Activated CD4-positive, alpha-beta T cell treated with anti-CD3 and anti-CD28 coated beads, Interleukin-2, amount 50 U/mL, for 1 hour (primary cell): ENCODE results near the gene PKIG.

Source experiments
- DNase-seq: peaks from one replicate; pipeline ENCODE4 v3.0.0-alpha.2; 2020

PKIG gene

DNA sequence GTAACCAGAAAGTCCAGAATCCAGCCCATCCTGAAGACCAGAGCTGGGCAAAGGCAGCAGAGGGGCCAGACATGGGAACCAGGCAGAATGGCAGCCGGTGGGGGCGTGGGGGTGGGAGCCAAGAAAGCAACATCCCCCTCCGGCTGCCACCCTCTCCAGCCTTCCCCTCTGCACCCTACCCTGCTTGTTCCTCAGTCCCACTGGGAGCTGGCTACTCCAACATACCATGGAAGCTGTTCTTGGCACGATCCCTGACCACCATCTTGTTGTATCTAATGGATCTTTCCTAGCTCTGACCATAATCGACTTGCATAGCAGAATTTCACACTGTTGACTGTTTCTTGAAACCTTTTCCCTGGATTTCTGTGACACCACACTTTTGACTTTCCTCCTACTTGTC is 38.9 kb downstream of the PKIG start:
- DNase-seq: no peak

DNA sequence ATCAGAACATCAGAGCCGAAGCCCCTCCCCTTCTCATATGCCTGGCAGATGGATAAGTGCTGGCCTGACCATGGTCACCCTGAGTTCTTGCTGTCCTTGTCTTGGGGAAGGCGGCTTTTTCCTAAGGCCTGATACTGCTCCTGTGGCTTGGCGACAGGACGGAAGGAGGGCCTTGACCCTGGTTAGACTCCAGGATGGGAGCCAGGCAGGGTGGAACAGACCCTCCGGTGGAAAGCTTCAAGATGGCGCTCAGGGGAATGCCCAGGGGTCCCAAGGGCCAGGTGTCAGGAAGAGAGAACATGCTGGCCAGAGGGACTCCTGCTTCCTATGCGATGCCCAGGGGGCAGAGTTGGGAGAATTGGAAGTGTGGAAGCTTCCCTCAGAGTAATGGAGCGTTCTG is 39.6 kb downstream of the PKIG start:
- DNase-seq: no peak

DNA sequence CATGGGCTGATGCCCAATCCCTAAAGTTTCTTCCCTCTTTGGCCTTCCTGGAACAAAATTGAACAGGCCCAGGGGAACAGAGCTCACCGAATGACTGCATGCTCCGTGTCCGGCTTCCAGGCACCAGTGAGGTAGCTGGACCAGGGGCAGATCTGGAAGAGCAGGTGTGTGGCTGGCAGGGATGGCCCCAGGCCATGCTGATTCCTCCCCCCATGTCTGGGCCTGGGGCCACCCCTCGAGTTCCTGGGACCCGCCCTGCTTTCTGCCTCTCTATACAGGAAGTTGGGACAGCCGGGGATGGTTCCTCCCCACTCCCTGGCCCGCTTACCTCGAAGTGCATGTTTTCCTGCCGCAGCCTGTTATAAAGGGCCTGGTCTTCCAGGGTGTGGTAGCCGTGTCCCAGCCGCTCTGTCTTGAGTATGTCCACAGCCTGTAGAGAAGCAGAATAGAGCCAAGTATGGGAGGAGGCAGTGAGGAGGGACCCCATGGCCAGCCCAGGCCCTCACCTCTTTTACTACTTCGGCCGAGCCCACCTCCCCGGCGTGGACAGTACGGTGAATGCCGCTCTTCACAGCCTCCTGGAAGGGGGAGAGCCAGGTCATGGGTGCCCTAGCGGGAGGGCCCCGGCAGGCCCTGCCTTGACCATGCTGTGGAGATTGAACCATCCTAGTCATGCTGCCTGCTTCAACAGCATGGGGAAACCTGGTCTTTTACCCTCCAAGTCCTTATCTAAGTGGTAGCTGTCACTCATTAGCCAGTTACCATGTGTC is 40.3 kb downstream of the PKIG start:
- no peak for DNase-seq

DNA sequence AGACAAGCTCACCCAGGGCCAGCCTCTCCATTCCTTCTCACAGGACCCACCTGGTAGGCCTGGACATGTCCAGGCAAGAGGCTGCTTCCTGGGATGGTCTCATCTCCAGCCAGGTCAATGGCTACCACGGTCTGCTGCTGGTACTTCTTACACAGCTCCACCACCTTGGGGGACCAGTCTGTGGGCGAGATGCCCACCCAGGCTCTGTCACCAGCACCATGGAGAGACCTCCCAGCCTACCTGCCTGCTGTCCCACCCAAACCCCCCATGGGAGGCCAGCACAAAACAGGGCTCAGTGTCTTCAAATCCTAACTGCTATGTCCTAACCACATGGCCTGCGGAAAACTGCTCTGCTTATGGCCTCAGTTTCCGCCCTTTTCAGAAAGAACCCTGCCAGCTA is 41.8 kb downstream of the PKIG start:
- no peak for DNase-seq

DNA sequence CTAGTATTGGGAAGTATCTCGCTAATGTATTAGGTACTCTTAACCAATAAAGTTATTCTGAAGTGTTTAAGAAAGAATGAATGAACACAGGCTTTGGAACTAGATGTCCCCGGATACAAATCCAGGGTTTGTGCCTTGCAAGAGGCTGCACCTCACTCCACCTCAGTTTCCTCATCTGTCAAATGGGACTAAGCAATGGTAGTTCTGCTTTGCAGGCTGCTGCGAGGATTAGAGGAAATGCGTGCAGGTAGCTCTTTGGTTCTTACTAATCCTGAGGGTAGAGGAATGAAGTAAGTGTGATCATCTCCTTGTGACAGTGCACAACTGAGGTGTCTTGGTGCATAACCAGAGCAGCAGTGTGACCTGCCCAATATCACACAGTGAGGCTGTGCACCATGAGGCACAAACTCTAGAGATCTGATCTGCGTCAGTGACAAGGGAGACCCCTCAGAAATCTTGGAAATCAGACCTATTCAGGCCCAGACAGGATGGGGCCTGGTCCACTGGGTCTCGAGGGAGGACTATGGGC is 42.4 kb downstream of the PKIG start:
- no peak for DNase-seq

DNA sequence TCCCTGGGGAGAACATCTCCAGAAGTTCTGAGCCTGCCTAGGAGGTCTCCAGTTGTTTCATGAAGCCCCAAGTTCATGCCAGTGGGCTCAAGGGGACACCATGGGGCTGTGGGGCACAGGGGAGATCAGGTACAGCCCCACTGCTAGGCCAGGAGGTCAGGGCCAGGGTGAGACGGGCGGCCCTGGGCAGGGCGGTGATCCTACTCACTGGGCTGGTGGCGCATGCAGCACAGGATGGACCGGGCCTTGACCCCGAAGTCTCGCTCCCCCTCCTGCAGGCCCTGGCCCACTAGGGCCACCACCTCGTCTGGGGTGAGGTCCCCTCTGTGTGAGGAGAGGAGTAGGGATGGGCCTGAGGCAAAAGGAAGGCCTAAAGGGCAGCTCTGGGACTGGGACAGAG is 43.0 kb downstream of the PKIG start:
- DNase-seq: no peak

DNA sequence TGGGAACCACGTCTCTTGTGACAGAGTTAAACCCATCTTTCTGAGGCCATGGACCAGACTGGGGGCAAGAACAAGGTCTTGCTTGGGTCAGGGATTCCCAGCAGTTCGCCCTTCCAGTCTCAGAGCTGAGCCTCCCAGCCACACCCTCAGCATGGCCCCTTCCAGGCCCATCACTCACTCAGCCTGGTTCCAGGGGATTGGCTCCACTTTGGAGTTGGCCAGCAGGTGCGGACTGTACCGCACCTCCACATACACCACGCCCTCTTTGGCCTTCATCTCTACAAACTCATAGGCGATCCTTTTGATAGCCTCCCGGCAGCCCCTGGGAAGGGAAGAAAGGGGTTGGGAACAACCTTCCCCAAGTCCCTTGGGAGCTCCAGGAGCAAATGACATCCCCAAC is 43.9 kb downstream of the PKIG start:
- no peak for DNase-seq

DNA sequence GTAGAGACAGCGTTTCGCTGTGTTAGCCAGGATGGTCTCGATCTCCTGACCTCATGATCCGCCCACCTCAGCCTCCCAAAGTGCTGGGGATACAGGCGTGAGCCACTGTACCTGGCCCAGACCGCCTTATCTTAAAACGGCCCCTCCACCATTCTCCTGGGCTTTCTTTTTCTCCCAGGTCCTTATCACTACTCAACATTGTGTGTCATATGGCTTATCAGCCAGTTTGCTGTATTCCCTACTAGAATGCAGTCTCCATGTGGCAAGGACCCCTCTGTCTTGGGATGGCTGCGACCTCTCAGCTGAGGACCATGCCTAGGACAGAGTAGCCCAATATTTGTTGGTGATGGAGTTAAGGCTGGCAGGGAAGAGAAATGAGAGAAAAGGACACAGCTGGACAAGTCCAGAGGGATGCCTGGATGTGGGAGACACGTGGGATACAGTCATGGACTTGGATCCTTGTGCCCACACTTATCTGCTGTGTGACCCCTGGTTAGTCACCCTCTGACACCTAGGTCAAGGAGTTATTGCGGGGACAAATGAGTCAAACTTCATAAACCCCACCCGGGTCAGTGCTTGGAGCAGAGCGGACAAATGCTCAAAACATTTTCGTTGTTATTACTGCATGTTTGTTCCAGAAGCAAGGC is 45.1 kb downstream of the PKIG start:
- DNase-seq: no peak

DNA sequence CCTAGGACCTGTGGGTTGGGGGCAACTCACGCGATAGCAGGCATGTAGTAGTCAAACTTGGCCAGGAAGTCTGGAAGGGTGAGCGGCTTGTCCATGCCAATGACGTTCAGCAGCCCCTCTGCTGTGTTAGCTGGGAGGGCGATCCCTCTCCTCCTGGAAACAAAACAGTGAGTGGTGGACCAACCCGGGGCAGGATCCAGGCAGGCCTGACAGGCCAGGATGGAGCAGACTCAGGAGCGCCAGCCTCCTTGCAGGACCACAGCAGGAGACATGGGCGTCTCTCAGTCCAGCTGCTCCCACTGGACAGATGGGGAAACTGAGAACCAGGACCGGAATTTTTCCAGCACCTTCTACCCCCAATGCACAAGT is 46.6 kb downstream of the PKIG start:
- DNase-seq: no peak

DNA sequence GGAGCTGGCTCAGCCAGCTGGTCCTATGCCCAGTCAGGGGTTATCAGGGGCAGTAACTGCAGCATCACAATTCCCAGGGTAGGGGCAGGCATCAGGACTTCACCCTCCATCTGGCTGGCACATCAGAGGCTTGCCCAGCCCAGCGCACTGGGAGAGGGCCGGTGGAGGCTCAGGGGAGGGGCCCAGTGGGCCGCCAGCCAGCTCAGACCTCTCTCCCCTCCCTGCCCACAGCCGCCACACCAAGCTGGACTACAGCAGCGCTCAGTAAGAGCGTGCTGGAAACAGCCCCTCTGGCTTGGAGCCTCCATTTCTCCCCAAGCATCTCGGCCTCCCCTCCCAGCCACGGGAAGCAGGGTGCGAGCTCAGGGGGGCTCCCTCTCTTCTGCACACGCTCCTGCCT is 47.2 kb downstream of the PKIG start:
- no peak for DNase-seq

DNA sequence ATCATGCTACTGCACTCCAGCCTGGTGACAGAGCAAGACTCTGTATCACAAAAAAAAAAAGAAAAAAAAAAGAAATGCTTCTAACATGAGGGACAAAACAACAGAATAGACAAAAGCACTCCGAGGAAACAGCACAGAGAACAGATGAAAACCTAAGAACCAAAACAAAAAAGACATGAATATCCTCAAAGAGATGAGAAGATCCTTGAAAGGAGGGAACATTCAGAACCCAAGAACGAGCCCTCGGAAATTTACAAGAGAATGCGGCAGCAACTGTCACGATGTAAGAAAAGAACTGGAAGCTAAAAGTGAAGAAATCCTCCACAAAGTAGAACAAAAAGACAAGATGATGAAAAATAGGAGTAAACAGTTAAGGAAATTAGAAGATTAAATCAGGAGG is 47.9 kb downstream of the PKIG start:
- DNase-seq: no peak

DNA sequence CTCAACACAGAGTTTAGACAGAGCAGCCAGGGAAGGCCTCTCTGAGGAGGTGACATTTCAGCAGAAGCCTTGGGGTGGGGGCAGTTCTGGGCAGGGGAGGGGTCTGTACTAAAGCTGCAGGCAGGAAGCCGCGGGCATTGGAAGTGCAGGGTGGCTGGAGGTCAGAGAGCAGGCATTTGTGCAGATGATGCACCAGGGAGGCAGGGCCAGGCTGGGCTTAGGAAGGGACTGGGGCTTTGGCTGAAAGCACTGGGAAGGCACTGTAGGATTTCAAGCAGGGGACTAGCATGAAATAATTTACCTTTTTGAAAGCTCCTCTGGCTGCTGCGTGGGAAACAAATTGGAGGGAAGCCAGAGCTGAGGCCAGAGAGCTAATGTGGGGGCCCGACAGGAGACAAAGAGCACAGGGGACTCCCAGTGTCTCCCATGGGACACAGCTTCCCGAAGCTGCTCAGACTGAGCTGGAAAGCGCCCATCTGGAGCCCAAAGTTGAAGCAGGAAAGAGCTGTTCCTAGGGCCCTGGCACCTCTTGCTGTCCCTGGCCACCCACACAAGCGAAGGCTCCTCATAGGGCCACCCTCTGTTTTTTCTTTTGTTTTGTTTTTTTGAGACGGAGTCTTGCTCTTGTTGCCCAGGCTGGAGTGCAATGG is 49.8 kb downstream of the PKIG start:
- no peak for DNase-seq

DNA sequence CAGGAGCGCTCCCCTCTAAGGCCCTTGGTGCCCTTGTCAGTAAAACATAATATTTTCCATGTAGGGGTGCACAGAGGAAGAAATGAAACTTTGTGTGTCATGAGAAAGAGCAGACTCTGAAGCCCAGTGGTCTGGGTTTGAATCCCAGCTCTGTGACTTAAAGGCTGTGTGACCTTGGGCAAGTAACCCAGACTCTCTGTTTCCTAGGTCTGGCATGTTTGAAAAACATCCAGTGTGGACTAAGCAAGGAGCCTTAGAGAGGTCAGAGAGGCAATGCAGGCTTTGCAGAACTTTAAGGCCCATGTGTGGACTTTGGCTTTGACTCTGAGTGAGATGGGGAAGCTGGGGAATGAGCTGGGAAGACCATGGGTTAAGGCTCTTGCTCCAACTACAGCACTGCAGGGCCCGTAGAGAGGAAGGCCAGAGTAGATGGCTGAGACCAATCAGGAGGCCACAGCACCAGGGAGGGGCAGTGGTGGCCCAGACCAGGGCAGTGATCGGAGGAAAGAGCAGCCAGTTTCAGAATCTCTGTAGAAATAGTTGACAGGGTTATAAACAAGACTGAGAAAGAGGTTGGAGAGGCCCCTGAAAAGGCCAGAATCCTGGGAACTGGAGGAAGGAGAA is 50.9 kb downstream of the PKIG start:
- DNase-seq: no peak

DNA sequence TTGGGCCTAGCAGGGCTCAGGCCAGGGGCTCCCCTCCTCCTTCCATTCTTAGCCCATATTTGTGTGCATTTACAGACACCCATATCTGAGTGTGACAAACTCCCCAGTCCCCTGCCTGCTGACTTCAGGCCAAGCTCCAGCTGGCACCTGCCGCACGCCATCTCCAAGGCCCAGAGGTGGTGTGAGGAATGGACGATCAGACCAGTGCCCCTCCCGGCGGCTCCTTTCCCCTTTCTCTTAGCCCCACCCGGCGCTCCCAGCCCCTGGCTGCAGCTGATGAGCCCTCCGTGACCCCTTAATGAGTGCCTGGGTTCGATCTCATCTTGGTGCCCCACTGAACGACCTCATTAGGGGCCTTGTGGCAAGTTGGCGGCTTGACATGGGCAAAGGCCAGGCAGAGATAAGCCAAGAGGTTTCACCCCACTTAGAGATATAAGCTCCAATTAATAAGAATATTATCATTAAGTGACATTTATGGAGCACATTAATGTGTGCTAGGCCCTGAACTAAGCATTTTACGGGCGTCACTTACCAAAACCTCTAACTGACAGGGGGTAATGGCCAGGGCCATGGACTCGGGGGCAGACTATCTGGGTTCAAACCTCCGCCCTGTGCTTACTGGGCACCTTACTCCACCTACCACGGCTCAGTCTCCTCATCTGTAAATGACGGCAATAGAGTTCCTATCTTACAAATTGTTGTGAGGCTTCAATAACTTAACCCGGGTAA is 51.7 kb downstream of the PKIG start:
- DNase-seq: no peak

DNA sequence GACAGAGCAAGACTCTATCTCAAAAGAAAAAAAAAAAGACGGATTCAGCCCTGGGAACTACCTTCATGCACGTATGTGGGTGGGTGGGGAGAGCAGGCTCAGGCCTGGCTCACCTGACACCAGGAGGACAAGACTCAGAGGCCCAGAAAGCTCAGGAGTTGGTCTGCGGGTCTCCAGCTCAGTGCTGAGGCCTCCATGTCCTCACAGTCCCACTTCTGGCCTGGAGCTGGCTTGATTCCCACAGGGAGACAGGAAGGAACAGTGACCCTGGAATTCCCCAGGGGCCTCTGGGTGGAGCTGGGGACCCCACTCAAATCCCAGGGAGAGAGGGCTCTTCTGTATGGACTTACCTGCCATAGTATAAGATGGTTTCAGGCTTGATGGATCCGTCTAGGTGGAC is 53.5 kb downstream of the PKIG start:
- DNase-seq: no peak

DNA sequence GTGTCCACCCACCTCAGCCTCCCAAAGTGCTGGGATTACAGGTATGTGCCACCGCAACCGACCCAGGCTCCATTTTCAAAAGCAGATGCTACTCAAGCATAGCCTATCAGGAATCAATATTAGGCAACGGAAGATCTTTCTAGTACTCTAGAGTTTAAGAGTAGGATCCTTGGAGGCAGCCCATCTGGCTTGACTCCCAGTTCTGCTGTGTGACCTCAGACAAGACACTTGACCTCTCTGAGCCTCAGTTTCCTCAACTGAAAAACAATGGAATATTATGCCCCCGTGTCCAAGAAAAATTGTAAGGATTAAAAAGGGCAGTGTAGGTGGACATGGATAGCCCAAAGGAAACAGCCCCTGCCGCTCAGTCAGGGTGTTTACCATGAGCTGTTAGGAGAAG is 54.7 kb downstream of the PKIG start:
- no peak for DNase-seq

DNA sequence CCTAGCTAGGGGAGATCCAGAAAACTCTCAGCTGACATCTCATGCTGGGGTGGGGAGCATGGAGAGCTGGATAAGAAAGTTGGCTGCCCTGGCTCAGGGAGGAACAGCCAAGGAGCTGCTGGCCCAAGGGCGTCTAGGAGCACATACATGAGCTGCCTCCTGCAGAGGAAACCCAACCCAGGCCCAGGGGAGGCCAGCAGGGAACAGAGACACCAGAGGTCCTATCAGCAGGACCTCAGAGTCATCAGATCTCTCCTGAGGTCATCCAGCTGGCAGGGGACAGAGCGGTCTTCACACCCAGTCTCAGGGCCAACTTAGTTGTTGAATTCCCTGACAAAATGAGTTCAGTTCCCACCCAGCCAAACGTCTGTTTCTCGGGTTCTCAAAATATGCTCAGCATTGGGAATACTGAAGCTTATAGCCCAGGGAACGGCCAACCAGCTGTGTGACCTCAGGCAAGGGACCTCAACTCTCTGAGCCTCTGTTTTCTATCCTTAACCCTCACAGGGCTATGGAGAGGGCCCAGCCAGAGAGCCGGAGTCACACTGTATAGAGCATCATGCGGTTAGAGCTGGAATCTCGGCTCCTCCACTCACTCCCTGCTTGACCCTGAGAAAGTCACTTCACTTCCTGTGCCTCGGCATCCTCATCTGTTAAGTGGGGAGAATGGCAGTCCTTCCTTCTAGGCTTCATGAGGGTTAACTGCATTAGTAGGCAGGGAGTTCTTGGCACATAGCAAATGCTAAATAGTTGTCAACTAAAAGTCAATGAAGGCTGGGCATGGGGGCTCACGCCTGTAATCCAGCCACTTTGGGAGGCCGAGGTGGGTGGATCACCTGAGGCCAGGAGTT is 55.4 kb downstream of the PKIG start:
- DNase-seq: no peak

DNA sequence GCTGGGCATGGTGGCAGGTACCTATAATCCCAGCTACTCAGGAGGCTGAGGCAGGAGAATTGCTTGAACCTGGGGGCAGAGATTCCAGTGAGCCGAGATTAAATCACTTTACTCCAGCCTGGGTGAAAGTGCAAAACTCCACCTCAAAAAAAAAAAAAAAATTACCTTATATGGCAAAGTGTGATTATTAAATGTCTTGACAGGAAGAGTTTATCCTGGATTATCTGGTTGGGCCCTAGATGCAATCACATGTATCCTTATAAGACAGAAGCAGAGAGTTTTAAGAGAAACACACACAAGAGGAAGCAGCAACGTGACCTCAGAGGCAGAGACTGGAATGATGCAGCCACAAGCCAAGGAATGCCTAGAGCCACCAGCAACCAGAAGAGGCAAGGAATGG is 58.1 kb downstream of the PKIG start:
- no peak for DNase-seq

DNA sequence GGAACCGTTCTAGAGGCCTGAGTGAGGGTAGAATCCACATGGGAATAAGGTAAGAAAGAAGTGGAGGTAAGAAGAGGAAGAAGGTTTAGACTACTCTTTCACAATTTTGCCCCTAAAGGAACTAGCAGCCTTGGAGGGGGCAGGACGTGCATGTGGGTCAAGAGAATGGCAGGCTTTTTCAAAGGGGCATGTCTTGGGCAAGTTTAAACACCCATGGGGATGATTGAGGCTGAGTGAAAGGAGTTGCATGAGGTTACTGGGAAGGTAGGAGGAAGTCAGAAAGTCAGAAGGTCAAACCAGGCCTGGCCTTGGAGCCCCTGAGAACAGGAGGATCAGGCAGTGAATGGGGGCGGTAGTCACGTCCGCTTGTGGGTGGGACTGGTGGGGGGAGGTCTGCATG is 58.9 kb downstream of the PKIG start:
- DNase-seq: no peak

DNA sequence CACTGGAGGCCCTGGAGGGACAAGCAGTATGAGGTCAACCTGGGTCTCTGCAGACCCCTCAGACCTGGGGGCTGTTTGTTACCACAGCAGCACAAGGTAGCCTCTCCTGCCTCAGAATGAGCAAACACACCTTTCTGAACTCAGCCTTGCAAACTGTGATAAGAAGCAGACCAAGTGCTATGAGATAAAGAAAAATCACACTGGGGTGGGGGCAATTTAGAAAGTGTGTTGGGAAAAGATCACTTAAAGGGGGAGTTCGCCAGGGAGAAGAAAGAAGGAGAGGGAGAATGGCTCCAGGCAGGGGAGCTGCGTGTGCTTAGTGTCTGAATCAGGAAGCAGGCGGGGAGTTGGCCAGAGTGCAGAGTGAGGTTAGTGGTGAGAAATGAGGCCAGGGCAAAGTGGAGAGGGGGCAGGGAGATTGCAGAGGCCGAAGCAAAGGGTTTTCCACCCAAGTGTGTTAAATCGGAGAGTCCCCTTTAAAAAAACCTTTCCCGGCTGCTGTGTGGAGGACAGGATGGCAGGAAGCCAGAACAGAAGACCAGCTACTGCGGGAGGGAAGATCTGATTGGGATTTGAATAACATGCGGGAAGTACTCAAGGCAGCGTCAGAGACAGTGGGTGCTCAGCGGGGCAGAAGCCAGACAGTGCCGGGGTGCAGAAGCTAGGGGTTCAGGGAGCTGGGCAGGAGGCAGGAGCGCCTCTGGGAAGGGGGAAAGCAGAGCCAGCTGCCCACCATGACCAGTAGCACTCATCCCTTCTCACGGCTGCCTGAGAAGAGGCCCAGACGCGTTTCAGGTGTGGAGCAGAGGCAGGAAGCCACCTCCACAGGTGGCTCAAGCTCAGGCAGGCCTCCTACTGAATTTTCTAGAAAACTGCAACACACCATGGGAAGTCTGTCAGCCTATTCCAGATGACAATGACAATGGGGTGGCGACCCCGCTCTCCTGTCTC is 60.1 kb downstream of the PKIG start:
- peak; percentile 17 for DNase-seq

DNA sequence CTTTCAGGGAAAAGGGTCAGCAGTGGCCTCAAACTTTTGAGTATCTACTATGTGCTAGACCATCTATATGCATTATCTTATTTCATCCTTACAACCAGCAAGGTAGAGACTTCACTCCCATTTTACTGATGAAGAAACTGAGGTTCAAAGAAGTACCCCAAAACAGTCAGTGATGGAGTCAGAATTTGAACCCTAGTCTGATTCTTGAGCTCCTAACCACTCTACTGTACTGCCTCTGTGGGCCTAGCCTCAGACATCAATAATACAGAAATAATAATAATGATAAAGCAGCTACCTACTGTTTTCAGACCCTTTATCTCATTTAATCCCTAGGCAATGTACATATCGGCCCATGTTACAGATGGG is 60.8 kb downstream of the PKIG start:
- no peak for DNase-seq
